ENCODE measurements around the gene FANK1.
A peak's percentile ranks its signal among the peaks of the same experiment; 100 is the strongest.

The FANK1 gene

DNA sequence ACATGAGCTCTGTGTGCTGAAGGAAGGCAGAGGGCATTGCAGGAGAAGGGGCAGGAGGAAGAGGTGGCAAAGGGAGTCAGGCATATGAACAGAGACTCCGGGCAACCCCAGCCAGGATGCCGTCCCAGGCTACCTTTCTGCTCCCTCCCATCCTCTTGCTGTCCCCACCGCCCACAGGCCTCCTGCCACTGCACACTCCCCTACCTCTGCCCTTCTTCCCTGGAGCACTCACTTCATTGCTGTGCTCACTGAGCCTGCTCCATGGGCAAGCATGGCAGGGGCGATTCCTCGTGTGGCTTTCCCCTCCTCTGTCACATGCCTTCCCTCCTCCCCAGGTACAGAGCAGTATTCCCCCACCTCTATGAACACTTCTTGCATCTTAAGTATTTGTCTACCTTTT, 93.4 kb downstream of the FANK1 start:
- TF ChIP-seq CTCF (IDR thresholded peaks at IDR 0.05; ENCODE audit: low read depth, low read length): no peak
- H3K4me1 ChIP-seq: no peaks in the 10 kb centered on the region
- no peaks in the 10 kb centered on the region; the same call in 1 of the 2 replicates for H3K9me3 ChIP-seq
- H3K27me3 ChIP-seq: no peaks in the 10 kb centered on the region
- H3K4me3 ChIP-seq (ENCODE audit: low read depth, low read length): no peak overlapping the region
- no peaks in the 10 kb centered on the region for H3K36me3 ChIP-seq
- no peak for DNase-seq

DNA sequence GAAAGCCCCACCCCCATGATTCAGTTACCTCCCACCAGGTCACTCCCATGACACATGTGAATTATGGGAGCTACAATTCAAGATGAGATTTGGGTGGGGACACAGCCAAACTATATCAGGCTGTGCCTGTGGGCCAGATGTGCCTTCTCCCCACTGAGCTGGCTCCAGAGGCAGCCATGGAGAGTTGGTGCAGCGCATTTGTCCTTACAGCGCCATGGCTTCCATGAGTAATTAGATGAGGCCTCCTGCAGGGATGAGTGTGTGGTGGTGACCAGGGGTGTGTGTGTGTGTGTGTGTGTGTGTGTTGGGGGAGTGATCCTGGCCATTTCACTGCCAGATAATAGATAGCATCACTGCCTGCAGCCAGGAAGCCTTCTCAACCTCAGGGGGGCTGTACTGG, 94.6 kb downstream of the FANK1 start:
- H3K27me3 ChIP-seq: no peaks in the 10 kb centered on the region
- H3K4me1 ChIP-seq: no peaks in the 10 kb centered on the region
- TF ChIP-seq CTCF (IDR thresholded peaks at IDR 0.05; ENCODE audit: low read depth, low read length): no peak
- no peaks in the 10 kb centered on the region; the same call in 1 of the 2 replicates for H3K9me3 ChIP-seq
- H3K36me3 ChIP-seq: no peaks in the 10 kb centered on the region
- peak; percentile 39 for DNase-seq
- H3K4me3 ChIP-seq (ENCODE audit: low read depth, low read length): no peak overlapping the region

GRCh38 chr10:125991392-125991791, 95.0 kb downstream of the FANK1 start:
- no peaks in the 10 kb centered on the region for H3K4me1 ChIP-seq
- DNase-seq: no peak
- no peak overlapping the region for H3K4me3 ChIP-seq (ENCODE audit: low read depth, low read length)
- TF ChIP-seq CTCF (IDR thresholded peaks at IDR 0.05; ENCODE audit: low read depth, low read length): no peak
- H3K27me3 ChIP-seq: no peaks in the 10 kb centered on the region
- no peaks in the 10 kb centered on the region; the same call in 1 of the 2 replicates for H3K9me3 ChIP-seq
- no peaks in the 10 kb centered on the region for H3K36me3 ChIP-seq

- no peak overlapping the region for H3K4me3 ChIP-seq (ENCODE audit: low read depth, low read length)
- TF ChIP-seq CTCF (IDR thresholded peaks at IDR 0.05; ENCODE audit: low read depth, low read length): no peak
- no peak for DNase-seq
Observed at GRCh38 chr10:125992254-125992653, 95.9 kb downstream of the FANK1 start.

DNA sequence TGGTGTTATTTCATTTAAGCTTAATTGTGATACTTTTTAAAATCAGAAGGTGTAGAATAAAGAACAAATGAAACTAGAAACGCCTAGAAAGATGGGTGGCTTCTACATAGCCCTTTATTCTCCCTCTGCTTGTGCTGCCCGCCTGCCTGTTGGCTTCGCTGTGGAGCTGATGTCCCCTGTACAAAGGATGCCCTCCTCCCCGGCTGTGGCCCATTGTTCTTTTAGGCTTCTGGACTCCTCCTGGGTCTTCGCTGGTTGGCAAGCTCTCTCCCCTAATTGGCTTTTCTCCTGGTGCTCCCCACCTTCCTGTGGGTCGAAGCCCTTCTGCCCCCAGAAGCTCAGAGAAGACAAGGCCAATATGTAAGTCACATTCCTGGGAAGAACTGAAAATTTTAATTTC, 98.2 kb downstream of the FANK1 start:
- Histone ChIP-seq H3K27me3 (no peaks in the 10 kb centered on the region), H3K4me1 (no peaks in the 10 kb centered on the region), H3K9me3 (no peaks in the 10 kb centered on the region; the same call in 1 of the 2 replicates), H3K4me3 (ENCODE audit: low read depth, low read length) (no peak overlapping the region), H3K36me3 (no peaks in the 10 kb centered on the region)
- DNase-seq: no peak
- no peak for TF ChIP-seq CTCF (IDR thresholded peaks at IDR 0.05; ENCODE audit: low read depth, low read length)

More at GRCh38 chr10:125992254-125992653, 95.9 kb downstream of the FANK1 start:
- H3K9me3 ChIP-seq: no peaks in the 10 kb centered on the region; the same call in 1 of the 2 replicates
- no peaks in the 10 kb centered on the region for H3K36me3 ChIP-seq
- H3K4me1 ChIP-seq: no peaks in the 10 kb centered on the region
- no peaks in the 10 kb centered on the region for H3K27me3 ChIP-seq

- DNase-seq: no peak
- Histone ChIP-seq H3K9me3 (no peaks in the 10 kb centered on the region; the same call in 1 of the 2 replicates), H3K27me3 (no peaks in the 10 kb centered on the region), H3K4me1 (no peaks in the 10 kb centered on the region), H3K4me3 (ENCODE audit: low read depth, low read length) (no peak overlapping the region), H3K36me3 (no peaks in the 10 kb centered on the region)
- no peak for TF ChIP-seq CTCF (IDR thresholded peaks at IDR 0.05; ENCODE audit: low read depth, low read length)
Observed at GRCh38 chr10:125995726-125996304, 99.5 kb downstream of the FANK1 start.
